GM18868 (cell line): ENCODE results near the gene DYNC1I2.
A peak's percentile ranks its signal among the peaks of the same experiment; 100 is the strongest.
"Not testable (repeated sequence)": the region's sequence is repeated elsewhere in the genome, so short reads cannot be mapped to it uniquely, and the experiment has no call there.

Experiments used
- ATAC-seq: cut with Tn5 transposase; IDR thresholded peaks from one replicate; pipeline ENCODE4 v1.9.1; 2021; ENCODE audit warnings: mild to moderate bottlenecking, moderate library complexity; ENCODE audit not compliant: unreplicated experiment

DYNC1I2 gene

DNA sequence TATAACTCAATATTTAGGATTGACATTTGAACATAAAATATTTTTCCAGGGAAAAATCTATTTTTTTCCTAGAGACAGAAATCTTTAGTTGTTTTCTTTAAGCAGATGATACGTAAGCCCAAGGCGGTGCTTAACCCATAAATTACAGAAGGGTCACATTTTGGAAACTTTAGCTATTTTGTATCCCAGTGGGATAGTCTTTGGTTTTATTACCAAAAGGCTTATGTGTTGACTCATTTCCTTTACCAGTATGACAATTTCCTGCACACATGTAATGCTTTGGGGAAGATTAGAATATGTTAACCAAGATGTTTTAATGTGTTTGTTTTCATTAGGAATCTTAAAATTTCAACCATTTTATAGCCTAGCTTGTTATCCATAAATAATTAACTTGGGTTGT is 24.8 kb downstream of the DYNC1I2 start:
- ATAC-seq = no peak

DNA sequence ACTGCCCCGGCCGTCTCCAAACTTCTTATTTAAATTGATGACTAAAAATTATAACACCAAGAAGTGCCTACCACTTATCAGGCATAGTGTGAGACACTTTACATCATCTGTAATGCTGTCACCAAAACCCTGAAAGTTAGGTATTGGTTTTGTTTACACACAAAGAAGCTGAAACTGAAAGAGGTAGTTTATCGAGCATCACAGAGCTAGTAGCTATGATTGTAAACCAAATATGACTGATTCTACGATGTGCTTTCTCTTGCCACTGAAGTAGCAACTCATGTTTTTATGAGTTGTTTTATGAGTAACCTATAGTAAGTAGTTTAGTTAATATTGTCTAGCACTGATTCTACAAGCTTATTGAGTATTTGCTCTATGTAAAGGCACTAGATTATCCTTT is 31.5 kb downstream of the DYNC1I2 start:
- ATAC-seq = peak; percentile 86

- ATAC-seq = no peak
These were observed 32.4 kb downstream of the DYNC1I2 start for GRCh38 chr2:171719660-171720059.

- no peak for ATAC-seq
These were observed 36.7 kb downstream of the DYNC1I2 start for GRCh38 chr2:171723716-171724683.

GRCh38 chr2:171726847-171727450 is 39.7 kb downstream of the DYNC1I2 start:
- ATAC-seq = no peak

- no peak for ATAC-seq
These were observed 42.0 kb downstream of the DYNC1I2 start for GRCh38 chr2:171728989-171729951.

DNA sequence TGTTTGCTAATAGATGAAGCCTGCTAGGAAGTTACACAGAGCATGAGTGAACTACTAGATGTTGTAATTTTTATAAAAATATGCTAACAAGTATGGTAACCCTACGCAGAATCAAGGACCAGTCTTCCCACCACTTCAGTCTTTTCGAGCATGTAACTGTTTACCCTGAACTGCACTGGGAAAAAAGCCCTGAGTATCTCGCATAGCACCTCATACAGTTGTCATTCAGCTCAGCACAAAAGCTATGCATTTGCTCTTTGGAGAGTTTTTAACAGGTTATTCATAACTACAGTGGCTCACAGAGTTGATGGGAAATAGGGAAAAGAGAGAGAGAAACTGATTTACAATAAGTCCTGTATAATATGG is 42.7 kb downstream of the DYNC1I2 start:
- no peak for ATAC-seq

GRCh38 chr2:171735991-171736710 is 48.9 kb downstream of the DYNC1I2 start:
- ATAC-seq = no peak

GRCh38 chr2:171741189-171741588 is 53.9 kb downstream of the DYNC1I2 start:
- no peak for ATAC-seq

GRCh38 chr2:171742760-171743159 is 55.5 kb downstream of the DYNC1I2 start:
- ATAC-seq = no peak

GRCh38 chr2:171745141-171745540 is 57.9 kb downstream of the DYNC1I2 start:
- ATAC-seq = no peak

DNA sequence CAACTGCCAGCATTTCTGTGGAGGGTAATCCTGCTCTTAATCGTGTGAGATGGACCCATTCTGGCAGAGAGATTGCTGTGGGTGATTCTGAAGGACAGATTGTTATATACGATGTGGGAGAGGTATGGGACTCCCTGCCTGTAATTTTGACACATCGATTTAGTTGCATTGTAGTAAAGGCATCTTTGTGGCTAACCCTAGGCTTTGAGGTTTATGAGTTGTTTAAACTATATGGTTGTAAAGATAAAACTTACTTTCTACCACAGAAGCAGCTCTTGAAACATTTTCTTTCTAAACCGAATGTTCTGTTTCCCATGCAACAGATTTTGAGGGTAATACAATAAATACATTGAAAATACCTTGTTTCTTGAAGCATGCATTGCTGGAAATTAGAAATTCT is 58.5 kb downstream of the DYNC1I2 start:
- ATAC-seq = no peak

DNA sequence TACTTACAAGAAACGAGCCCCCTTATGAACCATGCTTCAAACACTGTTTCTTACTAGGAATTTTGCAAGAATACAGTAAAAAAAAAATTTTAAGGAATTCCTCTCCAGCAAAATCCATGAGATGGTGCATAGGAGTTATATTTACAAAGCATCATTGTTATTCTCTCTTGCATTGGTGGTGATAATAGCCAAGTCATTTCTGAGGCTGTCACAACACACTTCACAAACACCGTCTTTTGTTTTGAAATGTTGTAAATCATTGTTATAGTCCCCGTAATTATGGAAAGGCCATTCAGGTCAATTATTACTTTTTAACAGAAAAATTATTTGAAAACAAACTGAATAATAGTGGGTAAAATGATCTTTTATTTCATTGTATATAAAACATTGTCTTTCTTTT is 60.1 kb downstream of the DYNC1I2 start:
- no peak for ATAC-seq

DNA sequence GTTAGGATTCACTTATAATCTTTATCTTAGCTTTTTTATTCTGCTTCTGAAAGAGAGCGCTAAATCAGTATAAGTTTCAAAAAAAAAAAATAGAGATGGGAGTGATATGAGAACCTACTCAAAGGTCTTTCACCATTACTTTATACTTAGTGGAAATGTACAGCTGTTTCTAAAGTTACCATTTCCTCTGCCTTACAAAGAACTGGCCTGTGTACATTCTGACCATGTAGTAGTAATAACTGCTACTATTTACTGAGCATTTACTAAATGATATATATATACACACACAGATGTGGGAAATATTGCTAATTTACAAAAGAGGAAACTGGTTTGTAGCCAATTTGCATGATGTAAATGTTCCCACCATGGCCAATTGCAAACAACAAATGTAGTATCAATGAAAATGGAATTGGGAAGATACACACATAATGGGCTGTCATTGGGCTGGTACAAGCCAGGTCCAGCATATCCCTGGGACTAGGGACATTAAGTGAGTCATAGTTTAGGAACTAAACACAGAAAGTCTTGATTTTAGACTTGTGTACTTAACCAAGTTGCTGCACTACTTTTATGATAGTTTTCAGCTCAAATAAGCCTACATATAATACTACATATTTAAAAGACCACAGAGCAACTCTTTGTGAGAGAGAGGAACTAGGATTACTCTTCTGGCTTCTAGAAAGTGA is 67.1 kb downstream of the DYNC1I2 start:
- no peak for ATAC-seq

- ATAC-seq = not testable (repeated sequence)
These were observed 71.5 kb downstream of the DYNC1I2 start for GRCh38 chr2:171758762-171759161.

DNA sequence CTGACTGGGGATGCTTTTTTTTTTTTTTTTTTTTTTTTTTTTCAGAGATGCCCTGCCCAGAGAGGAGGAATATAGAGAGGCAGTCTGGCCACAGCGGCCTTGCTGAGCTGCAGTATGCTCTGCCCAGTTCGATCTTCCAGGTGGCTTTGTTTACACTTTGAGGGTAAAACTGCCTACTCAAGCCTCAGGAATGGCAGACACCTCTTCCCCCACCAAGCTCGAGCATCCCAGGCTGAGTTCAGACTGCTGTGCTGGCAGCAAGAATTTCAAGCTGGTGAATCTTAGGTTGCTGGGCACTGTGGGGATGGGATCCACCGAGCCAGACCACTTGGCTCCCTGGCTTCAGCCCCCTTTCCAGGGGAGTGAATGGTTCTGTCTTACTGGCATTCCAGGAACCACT is 73.9 kb downstream of the DYNC1I2 start:
- ATAC-seq = not testable (repeated sequence)

DNA sequence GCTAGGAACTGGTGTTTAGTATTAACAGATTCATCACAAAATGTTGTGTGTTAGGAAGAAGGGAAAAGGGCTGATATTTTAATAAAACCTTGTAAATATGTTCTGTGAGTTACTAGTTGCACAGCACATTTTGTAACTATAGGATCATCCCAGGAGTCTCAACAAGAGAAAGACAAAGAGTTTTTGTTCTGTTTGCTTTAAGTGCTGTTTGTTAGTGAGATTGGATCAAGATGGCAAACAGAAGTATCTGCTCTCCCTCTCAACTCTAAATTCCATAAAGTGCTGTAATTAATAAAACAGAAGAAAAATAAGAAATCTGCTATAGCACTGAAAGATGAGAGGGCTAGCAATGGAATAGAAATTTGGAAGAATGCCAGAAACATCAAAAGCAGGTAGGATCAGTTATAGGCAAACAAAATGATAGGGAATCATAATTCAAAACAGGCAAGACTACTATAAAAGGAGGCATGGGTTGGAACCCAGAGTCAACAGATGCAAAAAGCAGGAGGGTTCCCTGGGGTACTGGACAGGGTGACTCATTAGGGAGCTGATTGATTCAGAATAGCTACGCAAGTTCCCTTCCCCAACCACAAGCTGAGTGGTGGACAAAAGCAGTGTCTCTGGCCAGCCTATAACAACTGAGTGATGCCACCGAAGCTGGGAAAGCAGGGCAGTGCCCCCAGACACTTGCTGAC is 75.8 kb downstream of the DYNC1I2 start:
- no peak for ATAC-seq

DNA sequence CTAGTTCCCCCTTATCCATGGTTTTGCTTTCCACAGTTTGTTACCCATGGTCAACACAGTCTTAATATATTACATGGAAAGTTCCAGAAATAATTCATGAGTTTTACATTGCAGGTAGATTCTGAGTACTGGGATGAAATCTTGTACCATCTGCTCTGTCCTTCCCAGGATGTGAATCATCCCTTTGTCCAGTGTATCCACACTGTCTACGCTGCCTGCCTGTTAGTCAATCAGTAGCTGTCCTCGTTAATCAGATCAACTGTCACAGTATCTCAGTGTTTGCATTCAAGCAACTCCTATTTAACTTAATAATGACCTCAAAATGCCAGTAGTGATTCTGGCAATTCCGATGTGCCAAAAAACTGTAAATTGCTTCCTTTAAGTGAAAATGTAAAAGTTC is 76.3 kb downstream of the DYNC1I2 start:
- ATAC-seq = no peak

DNA sequence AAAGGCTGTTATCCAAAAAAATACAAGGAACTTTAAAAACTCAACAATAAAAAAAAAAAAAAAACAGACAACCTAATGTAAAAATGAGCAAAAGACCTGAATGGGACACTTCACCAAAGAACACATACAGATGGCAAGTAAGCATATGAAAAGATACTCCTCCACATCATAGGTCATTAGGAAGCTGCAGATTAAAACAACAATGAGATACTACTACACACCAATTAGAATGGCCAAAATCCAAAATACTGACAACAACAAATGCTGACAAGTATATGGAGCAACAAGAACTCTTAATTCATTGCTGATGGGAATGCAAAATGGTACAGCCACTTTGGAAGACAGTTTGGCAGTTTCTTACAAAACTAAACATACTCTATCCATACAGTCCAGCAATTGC is 84.2 kb downstream of the DYNC1I2 start:
- no peak for ATAC-seq
